GM23338 (cell line): Measurements from ENCODE around the gene FYCO1. TPM values are rescaled to one million over a fixed set of nuclear protein-coding genes. Genes with fewer than 3 reads are reported as not detected.

ENCODE experiments used
- ATAC-seq: fragments of 200-7000 bp; cut with Tn5 transposase; 3 replicates; pipeline ENCODE4 v1.9.1; 2020
- DNase-seq: peaks from one replicate; pipeline ENCODE4 v3.0.0-alpha.2; 2015; ENCODE audit warnings: low spot score
- H2AFZ ChIP-seq: fragments of 200-600 bp; sonication (generic); 2 replicates; pipeline ENCODE4 v1.8.0; 2016; ENCODE audit warnings: antibody characterized with exemption, mild to moderate bottlenecking, moderate library complexity
- H3F3A ChIP-seq: fragments of 200-600 bp; sonication (generic); replicated peaks from 2 replicates; pipeline ENCODE4 v1.8.0; 2017; ENCODE audit warnings: antibody characterized with exemption, mixed run types, low read depth
- H3K27ac ChIP-seq: fragments of 200-600 bp; sonication (generic); 2 replicates; pipeline ENCODE4 v1.6.1; 2016; ENCODE audit warnings: low read depth
- H3K27me3 ChIP-seq: fragments of 200-600 bp; sonication (generic); 2 replicates; pipeline ENCODE4 v1.8.0; 2016; ENCODE audit warnings: mild to moderate bottlenecking, mixed run types, moderate library complexity; ENCODE audit not compliant: insufficient read depth
- H3K36me3 ChIP-seq: fragments of 200-600 bp; sonication (generic); 2 replicates; pipeline ENCODE4 v1.8.0; 2016; ENCODE audit warnings: mild to moderate bottlenecking; ENCODE audit not compliant: insufficient read depth
- H3K4me1 ChIP-seq: fragments of 200-600 bp; sonication (generic); 2 replicates; pipeline ENCODE4 v1.8.0; 2016; ENCODE audit warnings: mild to moderate bottlenecking, moderate library complexity; ENCODE audit not compliant: insufficient read depth
- H3K4me2 ChIP-seq: fragments of 200-600 bp; sonication (generic); 2 replicates; pipeline ENCODE4 v1.7.1; 2017; ENCODE audit warnings: mixed run types
- H3K4me3 ChIP-seq: fragments of 200-600 bp; sonication (generic); 2 replicates; pipeline ENCODE4 v1.6.1; 2016; ENCODE audit warnings: mixed run types
- H3K79me2 ChIP-seq: fragments of 200-600 bp; sonication (generic); replicated peaks from 2 replicates; pipeline ENCODE4 v1.8.0; 2017; ENCODE audit warnings: mild to moderate bottlenecking; ENCODE audit not compliant: insufficient read depth
- H3K9me2 ChIP-seq: fragments of 200-600 bp; sonication (generic); 2 replicates; pipeline ENCODE4 v1.8.0; 2017; ENCODE audit not compliant: insufficient read depth
- H4K20me1 ChIP-seq: fragments of 200-600 bp; sonication (generic); replicated peaks from 2 replicates; pipeline ENCODE4 v1.8.0; 2017; ENCODE audit warnings: mild to moderate bottlenecking; ENCODE audit not compliant: insufficient read depth
- H3K27ac Mint-ChIP-seq: 2 replicates; pipeline ENCODE4 v1.8.0; 2020; ENCODE audit warnings: inconsistent platforms, mild to moderate bottlenecking, moderate library complexity, mixed read lengths
- H3K27me3 Mint-ChIP-seq: 3 replicates; pipeline ENCODE4 v1.8.0; 2022; ENCODE audit warnings: low read depth, mild to moderate bottlenecking, moderate library complexity, mixed read lengths, inconsistent platforms; ENCODE audit not compliant: insufficient read depth, poor library complexity
- H3K36me3 Mint-ChIP-seq: 3 replicates; pipeline ENCODE4 v1.8.0; 2021; ENCODE audit warnings: low read depth, mild to moderate bottlenecking, inconsistent platforms, moderate library complexity, mixed read lengths
- H3K4me1 Mint-ChIP-seq: 3 replicates; pipeline ENCODE4 v1.8.0; 2020; ENCODE audit warnings: mild to moderate bottlenecking, inconsistent platforms, mixed read lengths
- H3K4me3 Mint-ChIP-seq: 3 replicates; pipeline ENCODE4 v1.8.0; 2021; ENCODE audit warnings: moderate library complexity, mild to moderate bottlenecking, inconsistent platforms, mixed read lengths
- H3K9me3 Mint-ChIP-seq: 3 replicates; pipeline ENCODE4 v1.8.0; 2020; ENCODE audit warnings: moderate library complexity, mild to moderate bottlenecking, inconsistent platforms, mixed read lengths
- CREB1 ChIP-seq: fragments of 250-450 bp; sonication (Bioruptor Pico); IDR thresholded peaks from 2 replicates; pipeline ENCODE4 v1.5.0; 2020; ENCODE audit warnings: low read depth, mild to moderate bottlenecking, moderate library complexity
- EZH2 ChIP-seq: fragments of 200-600 bp; sonication (generic); IDR thresholded peaks from one replicate; pipeline ENCODE4 v1.8.0; 2017; ENCODE audit warnings: antibody characterized with exemption, mild to moderate bottlenecking, low read depth; ENCODE audit not compliant: unreplicated experiment
- EZH2phosphoT487 ChIP-seq: fragments of 200-600 bp; sonication (generic); IDR thresholded peaks from one replicate; pipeline ENCODE4 v1.8.1; 2018; ENCODE audit warnings: antibody characterized with exemption; ENCODE audit not compliant: unreplicated experiment
- JUNB ChIP-seq: IDR thresholded peaks from one replicate; pipeline ENCODE4 v1.6.1; 2016; ENCODE audit warnings: antibody characterized with exemption; ENCODE audit not compliant: unreplicated experiment
- NANOG ChIP-seq: IDR thresholded peaks from 2 replicates; pipeline ENCODE4 v1.6.1; 2016; ENCODE audit warnings: antibody characterized with exemption, borderline replicate concordance
- POLR2AphosphoS5 ChIP-seq: IDR thresholded peaks from 2 replicates; pipeline ENCODE4 v1.6.1; 2016; ENCODE audit warnings: antibody characterized with exemption, low read depth
- REST ChIP-seq: IDR thresholded peaks from one replicate; pipeline ENCODE4 v1.6.1; 2018; ENCODE audit warnings: antibody characterized with exemption; ENCODE audit not compliant: unreplicated experiment
- STAT1 ChIP-seq: IDR thresholded peaks from one replicate; pipeline ENCODE4 v1.6.1; 2016; ENCODE audit warnings: antibody characterized with exemption; ENCODE audit not compliant: unreplicated experiment
- ZNF114 ChIP-seq: fragments of 250-450 bp; sonication (Bioruptor Pico); IDR thresholded peaks from 2 replicates; pipeline ENCODE4 v1.5.0; 2020; ENCODE audit warnings: mild to moderate bottlenecking, moderate library complexity
- ZNF331 ChIP-seq: fragments of 250-450 bp; sonication (Bioruptor Pico); IDR thresholded peaks from 2 replicates; pipeline ENCODE4 v1.5.0; 2020; ENCODE audit warnings: low read depth, mild to moderate bottlenecking, moderate library complexity
- ZNF462 ChIP-seq: fragments of 250-450 bp; sonication (Bioruptor Pico); IDR thresholded peaks from 2 replicates; pipeline ENCODE4 v1.5.0; 2020; ENCODE audit warnings: mild to moderate bottlenecking, moderate library complexity
- polyA plus RNA-seq: library from polyadenylated mRNA; unstranded; fragments of >200 nt; fragmentation: Nextera tagmentation; extraction: Ambion mirVana; gene quantifications from 2 replicates; pipeline ENCODE4 v1.2.1, GENCODE V29; 2016
- total RNA-seq: library from RNA; depleted of rRNA; stranded (reverse); fragments of >200 nt; shearing (Covaris generic); gene quantifications from 2 replicates; pipeline ENCODE4 v1.2.3, GENCODE V29; 2014
- TF ChIP-seq, protein P1 (sequence below), 2 experiments: fragments of 200-600 bp in 1 of 2; sonication (generic) in 1 of 2; conservative IDR thresholded peaks; 2 replicates each; pipeline versions ENCODE4 v1.5.1 to v1.6.1; 2016 to 2017; ENCODE audit warnings: antibody characterized with exemption in 2 of 2, low read depth in 2 of 2, mild to moderate bottlenecking in 2 of 2, moderate library complexity in 1 of 2
- TF ChIP-seq, protein P2 (sequence below): IDR thresholded peaks from 2 replicates; pipeline ENCODE4 v1.6.1; 2016; ENCODE audit warnings: antibody characterized with exemption

Gene FYCO1
- total and polyA plus RNA-seq, 2 experiments from 2014 or later = 4.5 to 17.2 TPM

DNA sequence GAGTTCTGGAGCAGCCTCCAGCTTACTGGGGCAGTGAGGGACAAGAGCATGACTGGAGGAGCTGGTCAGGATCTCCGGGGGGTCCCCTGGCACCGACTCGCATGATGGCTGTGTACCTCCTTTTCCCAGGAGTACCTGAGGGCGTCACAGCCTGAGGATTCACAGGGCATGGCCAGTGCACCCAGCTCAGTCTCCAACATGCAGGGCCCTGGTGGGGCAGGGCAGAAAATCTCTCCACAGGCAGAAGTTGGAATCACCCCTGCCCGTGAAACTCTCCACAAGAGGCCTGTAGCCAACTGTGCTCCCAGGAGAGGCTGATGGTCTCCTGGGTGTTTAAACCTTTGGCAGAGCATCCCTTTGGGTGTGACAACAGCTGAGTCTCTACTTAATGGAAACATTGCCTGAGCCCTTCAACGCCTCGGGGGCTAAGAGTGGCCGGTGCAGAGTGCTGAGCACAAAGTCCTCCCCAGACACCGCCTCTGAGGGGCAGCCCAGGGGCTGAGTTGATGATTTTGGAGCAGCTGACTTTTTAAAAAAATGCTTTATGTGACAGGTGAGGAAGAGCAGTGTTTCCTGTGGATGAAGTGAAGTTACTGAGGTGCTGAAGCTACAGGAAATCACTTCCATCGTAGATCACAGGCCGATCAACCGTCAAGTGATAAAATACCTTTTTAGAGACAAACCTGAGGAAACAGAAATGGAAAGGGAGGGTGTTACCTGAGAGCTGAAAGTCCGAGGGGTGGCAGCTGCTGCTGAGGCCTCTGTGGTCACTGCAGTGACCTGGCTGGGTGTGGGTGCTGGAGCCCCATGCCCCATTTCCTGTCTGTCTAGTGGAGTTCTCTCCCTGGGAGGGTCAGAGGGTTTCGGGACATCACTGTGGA is 74.2 kb downstream of the FYCO1 start:
- no peaks in the 10 kb centered on the region for H4K20me1 ChIP-seq
- no peak overlapping the region for H3K27ac Mint-ChIP-seq
- no peak overlapping the region for H3K4me3 ChIP-seq
- H3K4me1 ChIP-seq = no peaks in the 10 kb centered on the region
- H3K27me3 ChIP-seq = no peaks in the 10 kb centered on the region
- H3K36me3 ChIP-seq = no peaks in the 10 kb centered on the region
- no peaks in the 10 kb centered on the region for H3K79me2 ChIP-seq
- peaks cover 25% of the 10 kb centered on the region for H3K36me3 Mint-ChIP-seq
- no peaks in the 10 kb centered on the region for H3K9me2 ChIP-seq
- ATAC-seq (no peak), DNase-seq (no peak)
- no peak overlapping the region for H3K27ac ChIP-seq
- no peaks in the 10 kb centered on the region for H3K9me3 Mint-ChIP-seq
- no peaks in the 10 kb centered on the region for H3F3A ChIP-seq
- no peak overlapping the region for H3K4me3 Mint-ChIP-seq
- peaks cover 2% of the 10 kb centered on the region for H3K27me3 Mint-ChIP-seq
- no peak overlapping the region for H2AFZ ChIP-seq
- TF ChIP-seq CREB1 (CRISPR knock-in tag) = no peak
- no peak for TF ChIP-seq EZH2phosphoT487
- TF ChIP-seq NANOG = no peak
- no peak for TF ChIP-seq POLR2AphosphoS5
- no peak for TF ChIP-seq ZNF331 (CRISPR knock-in tag)
- no peak for TF ChIP-seq REST
- TF ChIP-seq EZH2 = no peak
- TF ChIP-seq, protein P1, sequence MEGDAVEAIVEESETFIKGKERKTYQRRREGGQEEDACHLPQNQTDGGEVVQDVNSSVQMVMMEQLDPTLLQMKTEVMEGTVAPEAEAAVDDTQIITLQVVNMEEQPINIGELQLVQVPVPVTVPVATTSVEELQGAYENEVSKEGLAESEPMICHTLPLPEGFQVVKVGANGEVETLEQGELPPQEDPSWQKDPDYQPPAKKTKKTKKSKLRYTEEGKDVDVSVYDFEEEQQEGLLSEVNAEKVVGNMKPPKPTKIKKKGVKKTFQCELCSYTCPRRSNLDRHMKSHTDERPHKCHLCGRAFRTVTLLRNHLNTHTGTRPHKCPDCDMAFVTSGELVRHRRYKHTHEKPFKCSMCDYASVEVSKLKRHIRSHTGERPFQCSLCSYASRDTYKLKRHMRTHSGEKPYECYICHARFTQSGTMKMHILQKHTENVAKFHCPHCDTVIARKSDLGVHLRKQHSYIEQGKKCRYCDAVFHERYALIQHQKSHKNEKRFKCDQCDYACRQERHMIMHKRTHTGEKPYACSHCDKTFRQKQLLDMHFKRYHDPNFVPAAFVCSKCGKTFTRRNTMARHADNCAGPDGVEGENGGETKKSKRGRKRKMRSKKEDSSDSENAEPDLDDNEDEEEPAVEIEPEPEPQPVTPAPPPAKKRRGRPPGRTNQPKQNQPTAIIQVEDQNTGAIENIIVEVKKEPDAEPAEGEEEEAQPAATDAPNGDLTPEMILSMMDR (conservative IDR thresholded peaks at IDR 0.05; ENCODE audit: low read depth in 2 of 2) = no peak
- TF ChIP-seq STAT1 = no peak
- no peak for TF ChIP-seq JUNB
- TF ChIP-seq ZNF462 = no peak
- TF ChIP-seq, protein P2, sequence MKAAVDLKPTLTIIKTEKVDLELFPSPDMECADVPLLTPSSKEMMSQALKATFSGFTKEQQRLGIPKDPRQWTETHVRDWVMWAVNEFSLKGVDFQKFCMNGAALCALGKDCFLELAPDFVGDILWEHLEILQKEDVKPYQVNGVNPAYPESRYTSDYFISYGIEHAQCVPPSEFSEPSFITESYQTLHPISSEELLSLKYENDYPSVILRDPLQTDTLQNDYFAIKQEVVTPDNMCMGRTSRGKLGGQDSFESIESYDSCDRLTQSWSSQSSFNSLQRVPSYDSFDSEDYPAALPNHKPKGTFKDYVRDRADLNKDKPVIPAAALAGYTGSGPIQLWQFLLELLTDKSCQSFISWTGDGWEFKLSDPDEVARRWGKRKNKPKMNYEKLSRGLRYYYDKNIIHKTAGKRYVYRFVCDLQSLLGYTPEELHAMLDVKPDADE = no peak
- no peak for TF ChIP-seq ZNF114 (CRISPR knock-in tag)
- no peak overlapping the region for H3K4me2 ChIP-seq
- no peaks in the 10 kb centered on the region; the same call in 2 of the 3 replicates for H3K4me1 Mint-ChIP-seq
